NCI-H2227 treated with DMSO at 0.1 percent for 48 hours (cell line): ENCODE measurements around the gene CTF1.
A peak's percentile ranks its signal among the peaks of the same experiment; 100 is the strongest.
"Not testable (repeated sequence)": the region's sequence is repeated elsewhere in the genome, so short reads cannot be mapped to it uniquely, and the experiment has no call there.

Source experiments
- DNase-seq: peaks from one replicate; lab custom pipeline; 2025; lab: John Stamatoyannopoulos, UW

Gene CTF1

DNA sequence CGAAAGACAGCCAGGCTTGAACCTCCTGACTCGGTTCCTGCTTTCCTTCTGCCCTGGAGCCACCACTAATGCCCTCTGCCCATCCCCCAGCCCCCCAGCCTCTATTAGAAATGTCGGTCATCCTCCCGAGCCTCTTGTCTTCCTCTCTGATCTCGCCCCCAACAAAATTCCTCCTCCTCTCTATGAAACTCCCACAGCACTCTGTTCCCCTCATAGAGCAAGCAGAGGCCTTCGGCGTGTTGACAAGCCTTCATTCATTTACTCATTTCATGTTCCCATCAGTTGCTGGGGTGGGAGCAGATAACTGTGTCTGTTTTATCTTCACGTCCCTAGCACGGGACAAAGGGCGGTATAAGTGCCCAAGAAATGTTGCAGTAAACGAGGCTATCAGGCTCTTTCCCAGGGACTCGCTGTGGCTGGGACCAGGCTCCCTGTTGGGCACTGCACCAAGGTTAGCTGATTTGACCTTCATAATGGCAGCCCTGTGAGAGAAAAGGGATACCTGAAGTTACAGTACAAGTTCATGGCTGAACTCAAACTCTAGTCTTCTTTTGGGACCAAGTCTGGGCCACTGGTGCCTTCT lies 34.7 kb downstream of the CTF1 start:
- no peak for DNase-seq

- peak; percentile 38 for DNase-seq
Observed at GRCh38 chr16:30934827-30935557, 38.6 kb downstream of the CTF1 start.

DNA sequence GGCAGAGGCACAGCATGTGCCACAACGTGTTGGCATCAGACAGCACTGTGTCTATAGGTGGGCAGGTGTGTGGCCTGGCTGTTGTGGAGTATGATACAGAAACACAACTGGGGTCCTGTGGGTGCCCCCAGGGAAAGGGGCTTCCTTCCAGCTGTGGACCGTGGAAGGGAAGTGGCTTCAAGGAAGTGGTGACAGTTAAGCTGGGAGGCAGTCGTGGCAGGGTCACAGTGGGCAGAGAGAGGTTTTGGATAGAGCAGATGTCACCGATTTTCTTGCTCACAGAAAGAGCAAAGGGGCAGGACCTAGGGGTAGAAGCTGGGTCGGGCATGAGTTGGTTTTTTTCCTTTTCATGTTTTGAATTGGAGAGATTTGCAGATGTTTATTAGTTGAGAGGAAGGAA lies 41.3 kb downstream of the CTF1 start:
- DNase-seq: no peak

GRCh38 chr16:30939571-30939970 lies 43.2 kb downstream of the CTF1 start:
- DNase-seq: not testable (repeated sequence)

- DNase-seq: peak; percentile 31
Observed at GRCh38 chr16:30941600-30942425, 45.4 kb downstream of the CTF1 start.

DNA sequence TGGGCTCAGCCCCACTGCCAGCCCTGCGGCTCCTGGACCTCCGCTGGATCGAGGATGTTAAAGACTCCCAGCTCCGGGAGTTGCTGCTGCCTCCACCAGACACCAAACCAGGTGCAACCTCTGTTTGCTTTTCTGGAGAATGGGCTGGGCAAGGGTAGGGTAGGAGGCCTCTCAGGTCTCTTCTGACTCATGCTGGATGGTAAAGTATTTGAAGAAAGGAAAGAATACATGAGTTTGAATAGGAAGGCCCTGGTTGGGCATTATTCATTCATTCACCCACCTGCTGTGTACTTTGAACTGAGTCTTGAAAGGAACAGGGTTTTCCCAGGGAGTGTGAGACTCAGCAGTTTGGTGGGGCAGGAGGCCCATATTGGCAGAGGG lies 46.0 kb downstream of the CTF1 start:
- DNase-seq: no peak

- DNase-seq: no peak
Observed at GRCh38 chr16:30944352-30944751, 47.9 kb downstream of the CTF1 start.

DNA sequence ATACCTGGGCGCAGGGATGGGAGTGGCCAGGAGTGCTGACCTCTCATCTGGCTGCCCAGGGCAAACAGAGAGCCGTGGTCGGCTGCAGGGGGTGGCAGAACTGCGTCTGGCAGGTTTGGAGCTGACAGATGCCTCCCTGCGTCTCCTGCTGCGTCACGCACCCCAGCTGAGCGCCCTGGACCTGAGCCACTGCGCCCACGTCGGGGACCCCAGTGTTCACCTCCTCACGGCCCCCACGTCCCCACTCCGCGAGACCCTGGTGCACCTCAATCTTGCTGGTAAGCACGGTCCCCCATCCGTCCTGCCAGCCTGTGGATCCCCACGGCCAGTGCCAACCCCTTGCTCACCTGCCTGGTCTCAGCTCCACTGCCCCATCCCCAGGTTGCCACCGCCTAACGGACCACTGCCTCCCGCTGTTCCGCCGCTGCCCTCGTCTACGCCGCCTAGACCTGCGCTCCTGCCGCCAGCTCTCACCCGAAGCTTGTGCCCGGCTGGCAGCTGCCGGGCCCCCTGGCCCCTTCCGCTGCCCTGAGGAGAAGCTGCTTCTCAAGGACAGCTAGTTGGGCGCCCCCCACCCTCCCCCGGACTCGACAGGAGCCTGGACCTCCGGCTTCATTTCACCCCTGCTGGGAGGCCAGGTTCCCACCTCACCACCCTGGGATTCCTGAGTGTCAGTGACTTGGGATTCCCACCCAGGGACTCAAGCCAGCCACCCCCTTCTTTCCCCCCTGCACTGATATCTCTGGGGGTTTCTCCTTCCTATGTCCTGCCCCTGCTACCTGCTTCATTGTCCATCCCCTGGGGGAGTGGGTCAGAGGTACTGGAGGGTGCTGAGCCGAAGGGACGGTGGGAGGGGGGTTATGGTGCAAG lies 50.5 kb downstream of the CTF1 start:
- DNase-seq: no peak

DNA sequence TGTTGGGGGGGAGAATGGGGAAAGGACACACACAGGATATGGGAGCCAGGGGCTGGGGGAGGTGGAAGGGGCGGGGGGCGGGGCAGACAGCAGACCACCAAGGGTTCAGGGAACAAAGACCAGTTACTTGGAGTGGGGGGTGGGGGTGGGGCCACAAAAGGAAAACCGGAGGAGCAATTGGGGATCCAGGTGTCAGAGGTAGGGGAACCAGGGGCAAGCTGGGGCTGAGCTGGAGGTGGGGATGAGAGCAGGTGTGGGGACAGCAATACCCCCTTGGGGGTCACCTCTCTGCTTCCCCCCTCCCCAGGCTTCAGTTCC lies 51.1 kb downstream of the CTF1 start:
- DNase-seq: no peak

GRCh38 chr16:30947859-30948666 lies 51.6 kb downstream of the CTF1 start:
- peak; percentile 99 for DNase-seq

DNA sequence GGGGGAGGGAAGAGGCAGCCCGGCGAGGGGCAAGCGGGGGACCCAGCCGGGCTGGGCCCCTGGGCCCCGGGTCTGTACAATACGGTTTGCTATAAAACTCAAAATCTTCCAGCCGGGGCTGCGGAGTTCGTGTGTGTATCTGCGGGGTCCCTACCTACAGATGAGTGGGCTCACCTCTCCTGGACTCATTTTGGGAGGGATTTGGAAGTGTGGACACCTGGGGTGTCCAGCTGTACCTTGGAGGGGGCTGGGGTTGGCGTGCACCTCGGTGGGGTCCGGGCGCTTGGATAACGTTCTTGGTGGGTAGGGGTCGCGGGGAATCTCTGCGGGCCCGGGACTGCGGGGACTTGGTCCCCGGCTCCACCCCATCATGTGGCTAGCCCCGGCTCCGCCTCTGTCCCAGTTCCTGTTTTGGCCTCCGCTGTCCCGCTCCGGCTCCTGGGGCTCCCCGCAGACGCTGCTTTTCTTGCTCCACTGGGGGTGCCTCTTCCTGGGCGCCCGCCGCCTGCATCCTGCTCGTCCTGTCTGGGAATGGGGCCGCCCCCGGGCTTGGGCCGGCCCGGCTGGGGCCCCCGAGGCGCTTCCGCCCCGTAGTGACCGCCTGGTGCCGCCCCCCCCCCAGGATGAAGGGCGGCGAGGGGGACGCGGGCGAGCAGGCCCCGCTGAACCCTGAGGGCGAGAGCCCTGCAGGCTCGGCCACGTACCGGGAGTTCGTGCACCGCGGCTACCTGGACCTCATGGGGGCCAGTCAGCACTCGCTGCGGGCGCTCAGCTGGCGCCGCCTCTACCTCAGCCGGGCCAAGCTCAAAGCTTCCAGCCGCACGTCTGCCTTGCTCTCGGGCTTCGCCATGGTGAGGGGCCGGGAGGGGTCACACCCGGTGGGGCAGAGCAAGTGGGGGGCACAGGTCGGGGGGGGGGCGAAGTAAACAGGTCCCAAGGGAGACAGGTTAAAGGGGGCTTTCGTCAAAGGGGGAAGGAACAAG lies 52.5 kb downstream of the CTF1 start, which contains the start of gene ORAI3:
Gene ORAI3 (plus strand): TSS at position 402 of the 983 bp plus-strand sequence. CDS start 222 bp downstream, at position 624.
- peak; percentile 47 for DNase-seq

GRCh38 chr16:30949650-30950515 lies 53.5 kb downstream of the CTF1 start:
- DNase-seq: no peak

GRCh38 chr16:30950516-30951065 lies 54.2 kb downstream of the CTF1 start:
- DNase-seq: no peak

- no peak for DNase-seq
Observed at GRCh38 chr16:30951193-30951592, 54.8 kb downstream of the CTF1 start.

GRCh38 chr16:30951750-30952149 lies 55.3 kb downstream of the CTF1 start:
- no peak for DNase-seq

DNA sequence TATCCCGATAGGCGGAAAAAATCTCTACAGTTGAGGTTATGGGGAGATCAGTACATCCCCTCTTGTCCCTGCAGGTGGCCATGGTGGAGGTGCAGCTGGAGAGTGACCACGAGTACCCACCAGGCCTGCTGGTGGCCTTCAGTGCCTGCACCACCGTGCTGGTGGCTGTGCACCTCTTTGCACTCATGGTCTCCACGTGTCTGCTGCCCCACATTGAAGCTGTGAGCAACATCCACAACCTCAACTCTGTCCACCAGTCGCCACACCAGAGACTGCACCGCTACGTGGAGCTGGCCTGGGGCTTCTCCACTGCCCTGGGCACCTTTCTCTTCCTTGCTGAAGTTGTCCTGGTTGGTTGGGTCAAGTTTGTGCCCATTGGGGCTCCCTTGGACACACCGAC lies 56.7 kb downstream of the CTF1 start:
- no peak for DNase-seq
